Measurements from ENCODE around the gene SRCAP.

Gene SRCAP

DNA sequence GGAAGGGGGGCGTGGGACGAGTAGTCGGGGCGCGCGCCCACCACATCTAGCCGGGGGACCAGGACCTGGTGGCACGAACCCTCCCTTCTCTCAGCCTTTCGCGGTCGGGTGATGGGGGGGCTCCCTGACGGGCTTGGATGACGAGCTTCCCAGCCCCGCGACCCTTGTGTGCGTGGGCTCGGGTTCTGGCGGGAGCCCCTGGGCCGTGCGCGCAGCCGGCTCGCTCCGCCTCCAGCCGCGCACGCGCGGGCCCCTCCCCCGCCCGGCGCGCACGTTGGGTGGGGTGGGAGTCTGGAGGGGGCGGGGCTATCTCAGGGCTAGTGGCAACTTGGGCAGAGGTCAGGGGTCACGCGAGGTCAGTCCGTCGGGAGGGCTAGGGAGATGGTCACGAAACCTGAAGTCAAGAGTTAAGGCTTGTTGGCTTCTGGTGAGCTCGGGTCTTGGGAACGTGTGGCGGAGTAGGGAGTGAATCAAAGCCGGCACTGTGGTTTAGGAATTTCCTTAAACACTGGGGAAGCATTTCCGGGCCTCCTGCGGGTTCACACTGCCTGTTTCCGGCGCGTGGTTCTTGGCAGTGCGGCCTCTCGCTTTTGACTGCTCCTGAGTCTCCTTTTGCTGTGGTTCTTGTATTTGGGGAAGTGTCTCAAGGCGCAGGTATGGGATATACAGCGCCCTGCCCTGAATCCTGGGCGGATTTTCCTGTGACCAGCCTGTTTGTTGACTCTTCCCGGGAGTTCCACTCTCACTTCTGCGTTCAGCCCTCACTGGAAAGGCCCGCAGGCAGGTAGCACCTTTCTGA, at the start of gene SRCAP:
Gene SRCAP, plus strand, starts transcription at position 356 of the 799 bp plus-strand sequence. CDS start 1,654 bp downstream, outside the sequence.
- peak; percentile 24 for DNase-seq (ENCODE audit: low read depth)

DNA sequence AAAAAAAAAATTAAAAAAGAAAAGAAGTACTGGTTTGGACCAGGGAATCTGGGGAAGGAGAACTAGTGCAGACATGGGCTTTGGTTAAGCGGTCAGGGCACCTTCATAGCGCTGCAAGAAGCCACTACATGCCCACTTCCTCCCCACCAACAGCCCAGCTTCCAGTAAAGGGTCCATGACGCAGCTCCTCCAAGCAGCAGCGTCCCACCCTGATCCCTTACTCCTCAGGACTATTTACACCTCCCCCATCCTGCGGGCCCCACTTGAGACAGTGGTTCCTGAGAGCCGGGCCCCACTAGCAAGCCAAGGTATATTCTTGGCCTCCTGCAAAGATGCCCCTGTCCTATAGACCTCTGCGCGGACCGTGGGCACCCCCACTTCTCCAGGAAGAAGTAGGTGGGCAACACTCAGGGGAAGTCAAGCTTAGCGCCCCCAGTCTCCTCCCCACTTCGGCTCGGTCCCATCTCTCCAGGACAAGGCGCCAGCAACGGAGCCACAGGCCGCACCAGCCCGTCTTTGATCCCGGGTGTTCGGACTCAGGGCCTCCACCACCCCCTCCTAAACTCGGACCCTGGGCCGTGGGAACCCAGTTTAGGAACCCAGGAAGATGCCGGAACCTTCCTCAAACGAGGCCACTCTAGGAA, 49.1 kb upstream of the SRCAP start:
- DNase-seq (ENCODE audit: low read depth), result no peak

DNA sequence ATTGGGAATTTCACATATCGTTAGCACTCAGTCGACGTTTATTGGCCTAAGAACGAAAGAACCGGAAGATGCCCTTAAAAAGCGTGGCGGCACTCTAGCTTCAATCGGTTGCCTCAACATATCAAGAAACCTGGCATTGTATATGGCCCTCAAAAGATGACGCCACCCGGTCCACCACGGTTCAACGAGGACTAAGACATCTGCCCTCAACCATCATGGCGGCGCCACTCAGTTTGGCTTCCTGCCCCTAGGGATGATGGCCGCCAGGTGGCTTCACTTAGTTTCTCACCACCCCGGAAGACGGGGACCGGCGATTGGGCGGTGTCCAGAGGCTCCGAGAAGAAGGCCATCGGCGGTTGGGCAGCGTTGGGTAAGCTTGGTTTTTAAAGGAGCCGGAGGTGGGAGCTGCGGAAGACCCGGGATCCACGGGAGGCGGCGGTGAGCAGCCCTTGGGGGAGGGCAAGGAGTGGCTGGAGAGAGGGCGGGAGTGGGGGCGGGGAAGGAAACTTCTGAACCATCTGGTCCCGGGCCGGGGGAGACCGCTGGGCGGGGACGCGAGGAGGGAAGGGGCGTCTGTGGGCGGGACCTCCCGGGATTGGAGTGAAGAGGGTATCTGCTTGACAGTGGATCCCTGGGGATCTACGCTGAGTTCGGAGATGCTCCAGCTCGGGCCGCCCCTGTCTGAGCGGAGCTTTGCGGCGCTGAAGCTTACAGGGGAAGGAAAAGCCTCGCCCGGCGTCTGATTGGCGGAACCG, 48.4 kb upstream of the SRCAP start, which contains the start of gene PRR14:
Gene PRR14, plus strand, starts transcription at position 592 of the 755 bp plus-strand sequence. CDS start 686 bp downstream, outside the sequence.
- DNase-seq (ENCODE audit: low read depth), result peak; percentile 96

DNA sequence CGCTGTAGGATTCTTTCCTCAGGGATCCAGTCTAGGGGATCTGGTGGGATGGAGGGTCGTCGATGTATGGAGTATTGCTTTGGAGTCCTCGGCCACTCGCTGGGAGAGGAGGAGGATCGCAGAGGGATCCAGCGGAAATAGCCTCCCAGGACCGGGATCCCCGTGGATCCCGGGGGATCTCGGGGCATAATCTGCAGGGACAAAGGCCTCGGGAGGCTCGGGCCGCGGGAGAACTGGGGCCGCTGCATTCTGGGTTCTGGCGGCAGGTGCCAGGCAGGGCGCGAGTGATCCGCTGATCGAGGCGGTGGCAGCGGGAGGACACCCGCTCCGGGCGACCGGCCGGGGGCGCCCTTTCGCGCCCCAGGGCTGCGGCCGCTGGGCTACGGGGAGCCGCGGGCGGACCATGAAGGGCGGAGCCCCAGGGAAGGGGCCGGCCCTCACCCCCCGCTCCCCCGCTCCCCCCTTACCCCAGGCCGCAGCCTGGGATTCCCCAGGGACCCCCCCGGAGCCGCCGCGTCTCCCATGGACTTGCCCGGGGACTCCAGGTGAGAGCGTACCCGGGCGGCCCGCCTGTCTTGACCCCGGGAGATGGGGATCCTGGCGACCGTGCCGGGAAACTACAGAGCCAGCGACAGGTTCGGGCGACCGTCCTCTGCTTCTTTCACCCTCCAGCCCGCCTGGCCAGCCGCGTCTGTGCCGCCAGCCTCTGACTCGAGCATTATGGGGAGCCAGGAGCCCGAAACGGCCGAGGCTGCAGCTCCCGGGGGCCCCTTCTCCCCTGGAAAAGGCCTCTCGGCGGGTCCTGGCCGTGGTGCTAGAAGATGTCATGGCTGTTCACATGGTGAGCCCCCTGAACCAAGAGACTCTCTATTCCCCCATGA, 47.6 kb upstream of the SRCAP start:
- DNase-seq (ENCODE audit: low read depth), result no peak

DNA sequence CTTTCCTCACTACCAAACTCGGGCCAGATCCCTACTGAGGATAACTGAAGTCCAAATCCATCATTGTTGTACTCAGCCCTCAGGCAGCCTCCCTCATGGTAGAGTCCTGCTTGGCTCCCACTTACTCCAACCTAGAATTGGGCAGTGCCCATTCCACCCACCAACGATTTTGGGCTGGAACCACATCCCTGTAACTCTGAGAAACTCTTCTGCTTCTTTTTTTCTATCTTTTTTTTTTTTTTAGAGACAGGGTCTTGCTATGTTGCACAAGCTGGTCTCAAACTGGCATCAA, 47.0 kb upstream of the SRCAP start:
- DNase-seq (ENCODE audit: low read depth), result no peak

DNA sequence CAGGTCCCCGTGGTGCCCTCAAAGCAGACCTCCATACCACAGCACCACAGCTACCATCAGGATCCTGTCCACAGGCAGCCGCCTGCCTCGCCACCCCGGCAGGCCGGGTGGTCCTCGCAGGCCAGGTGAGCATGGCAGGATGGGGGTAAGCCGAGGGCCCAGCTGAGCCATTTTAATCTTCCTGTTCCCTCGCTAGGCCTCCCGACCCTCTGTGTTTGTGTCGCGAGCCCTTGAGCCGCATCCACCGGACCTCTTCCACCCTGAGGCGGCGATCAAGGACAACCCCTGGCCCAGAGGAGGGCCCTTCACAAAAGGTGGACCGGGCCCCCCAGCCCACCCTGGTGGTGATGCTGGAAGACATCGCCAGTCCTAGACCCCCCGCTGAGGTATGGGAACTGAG, 46.3 kb upstream of the SRCAP start:
- DNase-seq (ENCODE audit: low read depth), result no peak

DNA sequence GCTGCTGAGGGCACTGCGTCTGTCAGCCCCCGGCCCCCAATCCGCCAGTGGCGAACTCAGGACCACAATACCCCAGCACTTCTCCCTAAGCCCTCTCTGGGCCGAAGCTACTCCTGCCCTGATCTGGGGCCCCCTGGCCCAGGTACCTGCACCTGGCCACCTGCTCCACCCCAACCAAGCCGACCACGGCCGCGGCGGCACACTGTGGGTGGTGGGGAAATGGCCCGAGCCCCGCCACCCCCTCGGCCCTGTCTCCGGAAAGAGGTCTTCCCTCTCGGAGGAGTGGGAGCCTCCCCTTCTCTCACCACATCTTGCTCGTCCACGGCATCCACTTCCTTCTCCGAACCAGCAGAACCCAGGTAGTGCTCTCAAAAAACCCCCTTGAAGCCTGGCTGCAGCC, 44.1 kb upstream of the SRCAP start:
- DNase-seq (ENCODE audit: low read depth), result no peak

DNA sequence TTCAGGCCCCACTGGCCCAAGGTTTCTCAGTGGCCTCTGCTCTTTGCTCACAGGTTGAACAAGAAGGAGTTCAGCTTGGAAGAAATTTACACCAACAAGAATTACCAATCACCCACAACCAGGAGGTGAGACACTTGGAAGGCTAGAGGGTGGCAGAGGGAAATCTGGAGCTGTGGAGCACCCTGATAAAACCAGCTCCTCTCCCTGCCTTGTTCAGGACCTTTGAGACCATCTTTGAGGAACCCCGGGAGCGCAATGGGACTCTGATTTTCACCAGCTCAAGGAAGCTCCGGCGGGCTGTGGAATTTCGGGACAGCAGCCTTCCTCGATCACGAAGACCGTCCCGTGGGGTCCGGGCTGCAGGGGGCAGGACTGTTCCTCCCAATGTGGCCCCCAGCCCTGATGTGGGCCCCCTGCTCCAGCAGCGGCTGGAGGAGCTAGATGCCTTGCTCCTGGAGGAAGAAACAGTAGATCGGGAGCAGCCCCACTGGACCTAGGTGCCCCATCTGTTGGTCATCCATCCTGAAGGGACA, 43.1 kb upstream of the SRCAP start:
- no peak for DNase-seq (ENCODE audit: low read depth)

DNA sequence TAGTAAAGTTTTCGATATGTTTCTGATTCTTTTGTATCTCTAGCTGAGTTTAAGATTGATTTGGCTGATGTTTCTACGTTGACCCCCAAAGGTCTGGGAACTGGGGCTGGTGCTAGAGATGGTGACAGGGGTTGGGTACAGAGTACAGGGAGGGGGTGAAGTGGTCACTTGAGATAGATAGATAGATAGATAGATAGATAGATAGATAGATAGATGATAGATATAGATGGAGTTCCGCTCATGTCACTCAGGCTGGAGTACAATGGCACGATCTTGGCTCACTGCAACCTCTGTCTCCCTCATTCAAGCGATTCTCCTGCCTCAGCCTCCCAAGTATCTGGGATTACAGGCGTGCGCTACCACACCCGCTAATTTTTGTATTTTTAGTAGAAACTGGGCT, 42.6 kb upstream of the SRCAP start:
- DNase-seq (ENCODE audit: low read depth), result no peak

DNA sequence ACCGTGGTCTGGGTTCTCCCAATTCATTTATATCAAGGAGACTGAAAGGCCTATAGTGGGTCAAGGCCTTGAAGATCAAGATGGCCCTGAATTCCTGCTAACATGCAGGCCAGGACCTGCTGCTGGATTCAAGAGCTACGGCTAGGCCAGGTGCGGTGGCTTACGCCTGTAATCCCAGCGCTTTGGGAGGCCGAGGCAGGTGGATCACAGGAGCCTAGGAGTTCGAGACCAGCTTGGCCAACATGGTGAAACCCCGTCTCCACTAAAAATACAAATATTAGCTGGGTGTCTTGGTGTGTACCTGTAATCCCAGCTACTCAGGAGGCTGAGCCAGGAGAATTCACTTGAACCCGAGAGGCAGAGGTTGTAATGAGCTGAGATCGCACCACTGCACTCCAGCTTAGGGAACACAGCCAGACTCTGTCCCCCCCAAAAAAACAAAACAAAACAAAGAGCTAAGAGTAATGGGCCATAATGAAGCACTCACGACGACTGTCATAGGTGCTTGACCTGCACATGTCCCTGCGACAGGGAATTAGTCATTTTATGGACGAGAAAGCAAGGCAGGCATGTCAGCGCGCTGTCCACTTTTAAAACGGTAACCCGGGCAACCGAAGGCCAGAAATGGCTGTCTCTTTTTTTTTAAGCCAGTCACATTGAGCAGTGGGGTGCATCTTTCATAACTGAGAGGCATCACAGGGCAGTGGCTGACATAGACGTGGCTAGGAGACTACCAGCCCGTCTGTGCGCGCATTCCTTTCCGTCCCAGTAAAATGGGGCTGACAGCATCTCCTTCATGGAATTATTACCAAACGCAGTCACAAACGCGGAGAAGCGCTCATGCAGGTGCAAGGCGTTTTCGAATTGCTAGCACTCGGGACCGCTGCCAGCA, 41.8 kb upstream of the SRCAP start:
- DNase-seq (ENCODE audit: low read depth), result no peak

DNA sequence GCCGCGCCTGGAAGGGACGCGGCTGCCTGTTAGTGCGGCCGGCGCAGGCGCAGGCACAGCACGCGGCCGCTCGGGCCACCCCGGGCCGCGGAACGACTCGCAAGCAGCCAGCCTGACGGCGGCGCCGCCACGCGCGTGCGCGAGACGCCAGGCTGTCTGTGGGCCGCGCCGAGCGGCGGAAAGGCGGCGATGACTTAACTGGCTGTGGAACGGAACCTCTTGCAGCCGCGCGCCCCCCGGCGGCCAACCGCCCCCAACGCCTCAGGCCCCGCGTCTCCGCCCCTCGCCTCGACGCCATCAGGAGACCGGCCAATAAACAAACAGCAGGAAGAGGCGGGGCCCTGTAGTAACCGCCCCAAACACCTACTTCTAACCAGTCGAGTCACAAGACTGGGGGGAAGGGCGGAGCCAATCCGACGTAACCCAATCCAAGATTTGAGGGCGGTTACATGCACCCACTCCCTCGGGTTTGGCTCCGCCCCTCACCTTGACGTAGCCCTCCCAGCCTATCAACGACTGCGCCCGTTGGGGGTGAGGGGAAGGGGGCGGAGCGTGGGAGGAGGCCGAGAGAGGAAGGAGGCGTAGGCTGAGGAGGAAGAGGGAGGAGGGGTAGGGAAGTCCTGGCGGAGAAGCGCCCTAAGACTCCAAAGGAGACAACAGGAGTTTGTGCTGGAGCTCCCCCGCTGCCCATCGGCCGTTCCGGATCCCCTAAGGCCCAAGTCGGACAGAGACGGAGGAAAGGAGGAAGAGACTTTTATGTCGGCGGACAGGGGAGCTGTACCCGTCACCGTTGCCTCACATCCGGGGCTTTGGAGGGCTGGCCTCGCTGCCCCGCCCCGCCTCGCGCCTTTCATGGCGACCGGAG, 40.9 kb upstream of the SRCAP start, which contains the start of gene FBRS:
Gene FBRS, plus strand, starts transcription at position 566 of the 865 bp plus-strand sequence. CDS start 1,088 bp downstream, outside the sequence.
- peak; percentile 100 for DNase-seq (ENCODE audit: low read depth)

DNA sequence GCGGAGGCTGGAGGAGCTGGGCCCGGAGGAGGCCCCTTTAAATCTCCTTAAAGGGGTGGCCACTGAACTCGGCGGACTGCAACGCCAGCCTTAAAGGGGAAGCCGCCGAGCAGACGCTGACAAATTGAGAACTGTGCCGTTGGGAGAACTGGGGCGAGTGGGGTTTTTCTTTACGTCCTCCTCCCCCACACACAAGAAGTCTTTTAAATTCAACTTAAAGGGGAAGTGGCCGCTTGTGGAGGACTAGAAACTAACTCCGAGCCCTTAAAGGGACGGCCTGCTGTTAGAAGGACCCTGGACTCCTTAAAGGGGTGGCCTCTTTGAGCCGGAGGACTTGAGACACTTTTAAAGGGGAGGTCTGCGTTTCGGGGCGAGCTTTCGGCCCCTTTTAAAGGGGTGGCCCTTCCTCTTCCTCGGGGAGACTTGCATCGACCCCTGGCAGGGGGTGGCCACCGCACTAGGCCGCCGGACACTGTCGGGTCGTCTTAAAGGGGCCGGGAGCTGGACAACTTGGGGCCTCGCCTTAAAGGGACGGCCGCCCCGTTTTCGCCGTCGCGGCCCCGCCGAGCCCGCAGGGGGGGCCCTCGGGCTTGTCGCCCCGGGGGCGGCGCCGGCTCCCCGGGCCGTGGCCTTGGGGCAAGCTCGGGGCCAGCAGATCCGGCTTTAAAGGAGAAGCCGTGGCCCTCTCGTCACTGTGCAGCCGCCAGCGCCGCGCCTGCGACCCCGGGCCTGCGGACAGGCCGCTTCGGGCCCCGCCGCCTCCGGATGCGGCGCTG, 40.1 kb upstream of the SRCAP start:
- peak; percentile 86 for DNase-seq (ENCODE audit: low read depth)

DNA sequence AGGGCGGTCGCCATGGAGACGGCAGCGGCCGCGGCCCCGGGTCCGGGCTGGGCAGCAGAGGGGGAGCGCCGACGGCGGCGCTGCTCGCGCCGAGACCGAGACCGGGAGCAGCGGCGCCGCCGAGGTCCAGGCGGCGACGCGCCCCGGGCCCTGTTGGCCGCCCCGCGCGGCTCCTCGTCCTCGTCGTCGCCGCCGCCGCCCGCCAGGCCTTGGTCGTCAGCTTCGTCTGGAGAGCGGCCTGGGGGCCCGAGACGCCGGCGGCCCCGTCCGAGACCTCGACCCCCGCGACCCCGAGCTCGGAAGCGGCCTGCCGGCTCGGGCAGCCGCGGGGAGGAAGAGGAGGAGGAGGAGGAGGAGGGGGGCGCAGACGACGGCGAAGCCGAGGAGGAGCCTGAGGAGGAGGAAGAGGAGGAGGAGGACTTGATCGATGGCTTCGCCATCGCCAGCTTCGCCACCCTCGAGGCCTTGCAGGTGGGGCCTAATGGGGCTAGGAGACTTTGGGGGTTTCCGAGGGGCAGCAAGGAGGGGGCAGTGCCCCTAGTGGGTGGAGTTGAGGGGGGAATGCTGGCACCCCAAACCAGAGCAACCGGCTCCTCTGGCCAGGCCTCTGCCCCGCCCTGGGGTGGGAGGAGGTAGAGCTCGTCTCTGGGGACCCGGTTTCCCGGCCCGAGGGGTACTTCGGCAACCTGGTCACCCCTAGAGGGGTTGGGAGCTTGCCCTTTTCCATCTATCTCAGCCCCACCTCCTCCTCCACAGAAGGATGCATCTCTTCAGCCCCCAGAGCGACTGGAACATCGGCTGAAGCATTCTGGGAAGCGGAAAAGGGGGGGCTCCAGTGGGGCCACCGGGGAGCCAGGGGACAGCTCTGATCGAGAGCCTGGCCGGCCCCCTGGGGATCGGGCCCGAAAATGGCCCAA, 39.2 kb upstream of the SRCAP start:
- no peak for DNase-seq (ENCODE audit: low read depth)

DNA sequence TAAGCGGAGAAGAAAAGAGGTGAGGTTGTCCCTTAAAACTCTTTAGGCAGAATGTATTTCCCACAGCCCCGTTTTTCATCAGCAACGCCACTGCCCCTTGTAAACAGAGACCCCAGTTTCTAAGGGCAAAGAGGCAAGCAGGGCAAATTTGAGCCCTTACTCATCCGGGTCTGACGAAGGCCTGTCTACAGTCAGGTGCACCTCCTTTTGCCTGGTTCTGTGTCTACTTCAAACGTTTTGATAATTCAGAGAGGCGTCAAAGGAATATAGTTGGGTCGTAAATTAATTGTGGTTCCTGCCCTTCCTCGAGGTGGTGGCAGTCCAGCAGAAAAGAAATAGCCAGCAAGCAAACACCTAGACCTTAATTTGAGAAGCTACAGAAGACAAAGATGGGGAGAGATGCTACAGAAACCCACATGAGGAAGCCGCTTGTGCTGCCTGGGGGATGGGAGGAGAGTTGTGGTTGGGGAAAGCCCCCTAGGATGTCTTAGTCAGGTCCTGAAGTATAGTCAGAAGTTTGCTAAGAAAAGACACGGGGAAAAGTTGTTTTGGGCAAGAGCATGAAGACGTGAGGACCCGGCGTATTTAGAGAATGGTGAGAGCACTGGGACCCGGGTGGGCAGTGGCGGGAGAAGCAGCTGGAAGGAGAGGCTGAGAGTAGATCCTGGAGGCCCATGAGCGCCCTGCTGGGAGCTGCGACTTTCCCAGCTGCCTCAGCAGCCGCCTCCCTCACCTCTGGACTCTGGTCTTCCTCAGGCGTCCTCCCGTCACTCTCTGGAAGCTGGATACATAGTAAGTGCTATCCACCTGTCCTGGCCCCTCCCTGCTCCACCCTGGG, 38.3 kb upstream of the SRCAP start:
- DNase-seq (ENCODE audit: low read depth), result no peak

DNA sequence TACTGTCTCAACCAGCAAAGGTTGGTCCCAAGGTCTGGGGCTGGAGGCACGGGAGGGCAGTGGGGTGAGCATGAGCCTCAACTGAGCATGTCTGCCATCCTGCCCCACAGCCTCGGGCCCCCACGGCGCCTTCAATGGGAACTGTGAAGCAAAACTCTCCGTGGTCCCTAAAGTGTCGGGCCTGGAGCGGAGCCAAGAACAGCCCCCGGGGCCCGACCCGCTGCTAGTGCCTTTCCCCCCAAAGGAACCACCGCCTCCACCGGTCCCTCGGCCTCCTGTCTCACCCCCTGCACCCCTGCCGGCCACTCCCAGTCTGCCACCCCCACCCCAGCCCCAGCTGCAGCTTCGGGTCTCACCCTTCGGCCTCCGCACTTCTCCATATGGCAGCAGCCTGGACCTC, 36.5 kb upstream of the SRCAP start:
- DNase-seq (ENCODE audit: low read depth), result no peak

DNA sequence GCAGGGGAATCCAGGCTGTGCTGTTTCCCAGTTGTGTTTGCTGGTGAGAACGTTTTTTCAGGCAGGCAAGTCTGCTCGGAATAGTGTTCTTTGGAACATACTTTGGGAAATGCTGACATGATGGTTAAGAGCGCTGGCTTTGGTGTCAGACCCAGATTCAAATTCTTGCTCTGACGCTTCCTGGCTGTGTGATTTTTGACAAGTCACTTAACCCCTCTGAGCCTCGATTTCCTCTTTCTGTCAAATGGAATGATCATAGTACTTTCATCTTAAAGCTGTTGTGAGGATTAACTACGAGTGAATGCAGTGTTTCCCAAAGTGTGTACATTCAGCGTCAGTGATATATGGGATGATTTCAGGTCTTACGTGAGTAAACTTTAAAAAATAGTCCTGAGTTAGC, 35.9 kb upstream of the SRCAP start:
- no peak for DNase-seq (ENCODE audit: low read depth)

DNA sequence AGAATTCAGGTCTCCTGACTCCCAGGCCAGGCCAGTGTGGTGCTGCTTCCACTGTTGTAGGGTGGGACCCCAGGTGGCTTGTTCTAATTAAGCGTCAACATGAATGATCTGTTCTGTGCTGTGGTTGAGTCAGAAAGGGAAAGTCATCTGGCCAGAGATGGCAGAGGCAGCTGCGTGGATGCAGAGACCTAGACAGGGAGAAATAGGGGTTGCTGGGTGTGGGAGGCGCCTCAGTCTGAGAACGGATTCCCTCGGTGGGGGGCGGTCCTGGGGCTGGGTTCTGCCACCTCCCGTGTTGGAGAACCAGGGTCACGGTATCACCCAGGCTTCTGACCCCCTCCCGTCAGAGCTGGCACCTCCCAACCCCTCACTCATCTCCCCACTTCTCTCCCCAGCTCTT, 35.2 kb upstream of the SRCAP start:
- DNase-seq (ENCODE audit: low read depth), result no peak

Measured in non-pigmented ciliary epithelial cell (primary cell).